Calu3 (cell line): ENCODE data around the gene FAM229A. TPM values are rescaled to one million over a fixed set of nuclear protein-coding genes. Genes with fewer than 3 reads are reported as not detected.
"Not testable (repeated sequence)": the region's sequence is repeated elsewhere in the genome, so short reads cannot be mapped to it uniquely, and the experiment has no call there.

Experiments
- BruUV-seq: library from RNA; stranded (reverse); fragments of 400-500 nt; replicated peaks from 2 replicates; lab custom pipeline; 2021; lab: Mats Ljungman, UMichigan
- CTCF ChIA-PET: fragments of 300-600 bp; sonication (Branson Sonifier 250); formaldehyde crosslinking; loops from one replicate; lab custom pipeline; 2022; ENCODE audit warnings: antibody characterized with exemption; lab: Charles Lee
- DNase-seq: peaks from one replicate; pipeline ENCODE4 v3.0.0; 2022
- H3K27ac Mint-ChIP-seq: one replicate; pipeline ENCODE4 v1.8.0; 2022; ENCODE audit warnings: mixed read lengths; ENCODE audit not compliant: unreplicated experiment
- H3K27me3 Mint-ChIP-seq: one replicate; pipeline ENCODE4 v1.8.0; 2022; ENCODE audit warnings: mixed read lengths; ENCODE audit not compliant: unreplicated experiment
- H3K36me3 Mint-ChIP-seq: one replicate; pipeline ENCODE4 v1.8.0; 2022; ENCODE audit warnings: mild to moderate bottlenecking, moderate library complexity, mixed read lengths; ENCODE audit not compliant: insufficient read depth, unreplicated experiment
- H3K4me1 Mint-ChIP-seq: one replicate; pipeline ENCODE4 v1.8.0; 2022; ENCODE audit warnings: mild to moderate bottlenecking, low read depth, mixed read lengths; ENCODE audit not compliant: unreplicated experiment
- H3K4me3 Mint-ChIP-seq: one replicate; pipeline ENCODE4 v1.8.0; 2022; ENCODE audit warnings: mild to moderate bottlenecking, low read depth, moderate library complexity, mixed read lengths; ENCODE audit not compliant: unreplicated experiment
- H3K9me3 Mint-ChIP-seq: one replicate; pipeline ENCODE4 v1.8.0; 2022; ENCODE audit warnings: low read depth, mixed read lengths; ENCODE audit not compliant: unreplicated experiment
- intact Hi-C: fragments of 100-400 bp; cut with micrococcal nuclease; formaldehyde crosslinking; loops from one replicate; pipeline ENCODE4 v1.10.0; 2022; ENCODE audit not compliant: unreplicated experiment
- total RNA-seq: library from RNA; stranded (reverse); gene quantifications from 2 replicates; pipeline ENCODE4 v1.2.3, GENCODE V29; 2022
- TF ChIP-seq, protein P1 (sequence below): fragments of 200-600 bp; IDR thresholded peaks from one replicate; pipeline ENCODE4 v1.8.0; 2022; ENCODE audit warnings: antibody characterized with exemption; ENCODE audit not compliant: unreplicated experiment

FAM229A gene
- total RNA-seq, 1 experiment from 2014 or later: 7.3 TPM

DNA sequence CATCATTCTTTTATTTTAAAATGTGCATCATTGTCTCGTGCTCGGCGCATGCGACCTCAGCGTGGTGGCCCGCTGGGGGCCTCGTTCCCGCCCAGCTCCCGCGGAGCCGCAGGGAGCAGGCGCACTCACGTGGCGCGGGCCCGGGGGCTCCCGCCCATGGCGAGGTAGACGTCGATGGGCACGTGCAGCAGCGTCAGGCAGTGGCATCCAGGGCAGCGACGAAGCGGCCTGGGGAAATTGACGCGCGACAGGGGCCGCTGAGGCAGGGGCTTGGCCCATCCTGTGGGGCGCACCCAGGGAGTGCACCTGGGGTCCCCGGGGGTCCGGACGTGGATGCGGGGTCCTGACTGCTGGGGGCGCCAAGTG is 994 bp downstream of the FAM229A start:
- Mint-ChIP-seq H3K4me3 (peak overlapping the region; percentile 55), H3K27me3 (no peaks in the 10 kb centered on the region), H3K9me3 (no peaks in the 10 kb centered on the region), H3K4me1 (peaks cover 17% of the 10 kb centered on the region), H3K27ac (peak overlapping the region; percentile 73), H3K36me3 (peaks cover 55% of the 10 kb centered on the region)
- intact Hi-C loops: no loop called here
- TF ChIP-seq, protein P1, sequence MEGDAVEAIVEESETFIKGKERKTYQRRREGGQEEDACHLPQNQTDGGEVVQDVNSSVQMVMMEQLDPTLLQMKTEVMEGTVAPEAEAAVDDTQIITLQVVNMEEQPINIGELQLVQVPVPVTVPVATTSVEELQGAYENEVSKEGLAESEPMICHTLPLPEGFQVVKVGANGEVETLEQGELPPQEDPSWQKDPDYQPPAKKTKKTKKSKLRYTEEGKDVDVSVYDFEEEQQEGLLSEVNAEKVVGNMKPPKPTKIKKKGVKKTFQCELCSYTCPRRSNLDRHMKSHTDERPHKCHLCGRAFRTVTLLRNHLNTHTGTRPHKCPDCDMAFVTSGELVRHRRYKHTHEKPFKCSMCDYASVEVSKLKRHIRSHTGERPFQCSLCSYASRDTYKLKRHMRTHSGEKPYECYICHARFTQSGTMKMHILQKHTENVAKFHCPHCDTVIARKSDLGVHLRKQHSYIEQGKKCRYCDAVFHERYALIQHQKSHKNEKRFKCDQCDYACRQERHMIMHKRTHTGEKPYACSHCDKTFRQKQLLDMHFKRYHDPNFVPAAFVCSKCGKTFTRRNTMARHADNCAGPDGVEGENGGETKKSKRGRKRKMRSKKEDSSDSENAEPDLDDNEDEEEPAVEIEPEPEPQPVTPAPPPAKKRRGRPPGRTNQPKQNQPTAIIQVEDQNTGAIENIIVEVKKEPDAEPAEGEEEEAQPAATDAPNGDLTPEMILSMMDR: no peak
- CTCF ChIA-PET: no interaction called here
- no TSS peak for BruUV-seq
- DNase-seq: no peak

DNA sequence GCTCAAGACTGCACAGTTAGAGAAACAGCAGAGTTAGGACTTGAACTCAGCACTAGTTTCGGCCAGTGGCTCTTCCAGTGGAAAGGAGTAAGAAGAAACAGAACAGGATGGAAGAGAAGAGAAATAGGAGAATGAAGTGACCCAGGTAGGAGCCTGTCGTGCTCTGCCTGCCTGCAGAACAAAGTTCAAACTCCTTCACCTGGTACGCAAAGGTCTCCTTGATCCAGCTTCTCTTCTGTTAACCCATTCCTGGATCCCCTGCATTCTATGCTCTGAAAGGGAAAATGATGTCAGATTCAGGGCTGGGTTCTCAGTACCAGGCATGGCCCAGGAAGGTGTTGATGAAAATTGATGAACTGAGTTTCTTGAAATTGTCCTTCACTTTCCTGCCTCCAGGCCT is 3.9 kb downstream of the FAM229A start:
- TF ChIP-seq, protein P1: no peak
- Mint-ChIP-seq H3K36me3 (peaks cover 44% of the 10 kb centered on the region), H3K27me3 (no peaks in the 10 kb centered on the region), H3K9me3 (no peaks in the 10 kb centered on the region), H3K27ac (no peak overlapping the region), H3K4me3 (no peak overlapping the region), H3K4me1 (peaks cover 25% of the 10 kb centered on the region)
- intact Hi-C loops: no loop called here
- CTCF ChIA-PET: no interaction called here
- BruUV-seq: no TSS peak
- DNase-seq: no peak

DNA sequence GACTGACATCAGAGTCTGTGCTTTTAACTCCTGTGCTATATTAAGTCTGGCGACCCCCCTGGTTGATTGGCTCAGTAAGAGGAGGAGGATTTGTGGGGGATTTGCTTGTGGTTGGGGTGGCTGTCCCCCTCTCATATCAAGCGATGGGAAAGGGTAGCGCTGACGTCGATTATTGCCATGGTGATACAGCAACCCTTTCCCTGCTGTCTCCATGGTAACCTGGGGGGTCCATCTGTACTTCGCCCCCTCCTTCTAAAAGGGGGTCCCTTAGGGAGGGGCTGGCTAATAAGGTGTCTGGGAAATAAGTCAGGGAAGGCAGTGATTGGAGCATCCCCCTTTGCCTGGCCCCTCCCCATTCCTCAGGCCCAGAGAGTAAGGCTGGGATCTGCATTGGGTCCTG is 4.7 kb downstream of the FAM229A start:
- Mint-ChIP-seq H3K36me3 (peaks cover 36% of the 10 kb centered on the region), H3K4me1 (peaks cover 28% of the 10 kb centered on the region), H3K9me3 (no peaks in the 10 kb centered on the region), H3K4me3 (no peak overlapping the region), H3K27me3 (no peaks in the 10 kb centered on the region), H3K27ac (no peak overlapping the region)
- BruUV-seq: no TSS peak
- TF ChIP-seq, protein P1: no peak
- DNase-seq: no peak
- intact Hi-C loops: no loop called here
- CTCF ChIA-PET: no interaction called here

DNA sequence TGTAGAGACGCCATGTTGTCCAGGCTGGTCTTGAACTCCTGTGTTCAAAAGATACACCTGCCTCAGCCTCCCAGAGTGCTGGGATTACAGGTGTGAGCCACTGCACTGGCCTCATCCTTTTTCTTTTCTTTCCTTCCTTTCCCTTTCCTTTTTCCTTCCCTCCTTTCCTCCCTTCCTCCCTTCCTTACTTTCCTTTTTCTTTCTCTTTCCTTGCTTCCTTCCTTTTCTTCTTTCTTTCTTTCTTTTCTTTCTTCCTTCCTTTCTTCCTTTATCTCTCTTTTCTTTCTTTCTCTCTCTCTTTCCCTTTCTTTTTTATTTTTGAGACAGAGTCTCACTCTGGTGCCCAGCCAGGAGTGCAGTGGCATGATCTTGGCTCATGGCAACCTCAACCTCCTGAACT is 5.8 kb downstream of the FAM229A start:
- BruUV-seq: no TSS peak
- intact Hi-C loops: no loop called here
- TF ChIP-seq, protein P1: no peak
- DNase-seq: no peak
- Mint-ChIP-seq H3K36me3 (peaks cover 35% of the 10 kb centered on the region), H3K9me3 (no peaks in the 10 kb centered on the region), H3K27ac (no peak overlapping the region), H3K4me3 (no peak overlapping the region), H3K27me3 (no peaks in the 10 kb centered on the region), H3K4me1 (peaks cover 22% of the 10 kb centered on the region)
- CTCF ChIA-PET: no interaction called here

DNA sequence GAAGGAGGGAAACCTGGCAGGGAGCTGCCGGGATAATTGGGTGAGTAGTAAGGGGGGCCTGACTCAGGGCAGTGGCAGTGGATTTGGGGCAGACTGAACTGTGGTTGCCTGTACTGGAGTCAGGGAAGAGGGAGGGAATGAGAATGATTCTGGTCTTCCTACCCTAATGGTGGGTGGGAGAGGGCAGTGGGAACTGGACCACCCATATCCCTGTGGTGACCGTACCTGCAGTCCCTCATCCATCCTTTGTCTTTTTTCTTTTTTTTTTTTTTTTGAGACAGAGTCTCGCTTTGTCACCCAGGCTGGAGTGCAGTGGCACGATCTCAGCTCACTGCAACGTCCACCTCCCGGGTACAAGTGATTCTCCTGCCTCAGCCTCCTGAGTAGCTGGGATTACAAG is 6.5 kb downstream of the FAM229A start:
- H3K4me1 Mint-ChIP-seq: peaks cover 16% of the 10 kb centered on the region
- intact Hi-C loops, DNase-seq, H3K4me3 Mint-ChIP-seq, H3K27ac Mint-ChIP-seq, BruUV-seq, H3K9me3 Mint-ChIP-seq, H3K27me3 Mint-ChIP-seq: not testable (repeated sequence)
- CTCF ChIA-PET: interaction anchor here (0.7 kb wide), 1 partner anchor 19 kb away, joined by 3 read pairs; no protein-coding TSS in a partner anchor
- peaks cover 38% of the 10 kb centered on the region for H3K36me3 Mint-ChIP-seq
